ENCODE measurements around the gene FAM107B. TPM values are rescaled to one million over a fixed set of nuclear protein-coding genes. Genes with fewer than 3 reads are reported as not detected.

The FAM107B gene
- total and polyA plus RNA-seq, 2 of the 13 experiments (the other 11 are each of a cell fraction or from before 2014, with no cell fraction given) = 15.7 to 24.8 TPM

- no peak for TF ChIP-seq ZNF329 (CRISPR knock-in tag; IDR thresholded peaks at IDR 0.05; ENCODE audit: low read depth)
Measured at GRCh38 chr10:14683256-14683655, 91.4 kb downstream of the FAM107B start (continued).

GRCh38 chr10:14681802-14682201, 92.9 kb downstream of the FAM107B start:
- no peaks in the 10 kb centered on the region for H4K20me1 ChIP-seq (ENCODE audit: insufficient read depth, low read length)
- H3K9me3 ChIP-seq (ENCODE audit: low read length) = no peaks in the 10 kb centered on the region
- WGBS (ENCODE audit: low lambda C conversion rate) = 72% methylated on average over 7 of the region's 7 CpGs
- no peak overlapping the region for H3K27ac ChIP-seq (ENCODE audit: extremely low read length, insufficient read depth, low read length)
- no peak for TF ChIP-seq YEATS4 (CRISPR knock-in tag; IDR thresholded peaks at IDR 0.05; ENCODE audit: borderline replicate concordance)
- no peak for TF ChIP-seq SP140L (CRISPR knock-in tag; IDR thresholded peaks at IDR 0.05; ENCODE audit: borderline replicate concordance)
- no peak for TF ChIP-seq FOXP4 (CRISPR knock-in tag; IDR thresholded peaks at IDR 0.05)
- no peak for TF ChIP-seq ZNF383 (CRISPR knock-in tag; IDR thresholded peaks at IDR 0.05; ENCODE audit: borderline replicate concordance)
- no peak for TF ChIP-seq ZNF629 (CRISPR knock-in tag; conservative IDR thresholded peaks at IDR 0.05)
- no peak overlapping the region for H2AFZ ChIP-seq (ENCODE audit: low read length)
- no peaks in the 10 kb centered on the region for H3K79me2 ChIP-seq (ENCODE audit: insufficient read depth, low read length)
- no TSS peak for BruUV-seq (replicated peaks)
- in situ Hi-C loops (cut with HindIII; ENCODE audit: extremely low pct_ligation_motif_present, low pct_unique_long_range_greater_than_20kb) (no loop called here), intact Hi-C loops (cut with micrococcal nuclease; ENCODE audit: unreplicated experiment) (no loop called here)
- H3K4me3 ChIP-seq (replicated peaks in 1 of 3; ENCODE audit: insufficient read depth in 1 of 3, low read depth in 2 of 3, low read length in 3 of 3) = no peak overlapping the region
- H3K4me1 ChIP-seq (ENCODE audit: insufficient read depth, low read length) = peaks cover 7% of the 10 kb centered on the region; the same call in 1 of the 2 replicates
- no peak overlapping the region for H3K9ac ChIP-seq (ENCODE audit: insufficient read depth, low read depth, low read length)
- CTCF ChIA-PET (ENCODE audit: low intra/inter-chr PET ratio, low total read pairs) = no interaction called here
- POLR2A ChIA-PET = no interaction called here
- no peaks in the 10 kb centered on the region for H3K36me3 ChIP-seq (replicated peaks in 1 of 2; ENCODE audit: control insufficient read depth in 1 of 2, insufficient read depth in 2 of 2, low read length in 2 of 2)
- FAIRE-seq (no peak), DNase-seq (ENCODE audit: low spot score) (no peak), ATAC-seq (no peak)
- H3K4me2 ChIP-seq (ENCODE audit: low read depth, low read length) = no peak overlapping the region
- H3K27me3 ChIP-seq (ENCODE audit: control insufficient read depth in 1 of 2, insufficient read depth in 2 of 2, low read length in 2 of 2) = peaks cover 0 to 1% of the 10 kb centered on the region in 2 experiments; a peak in 1 of 5 replicates
